Retinal pigment epithelial cell (primary cell): ENCODE results near the gene OR10P1.
"Not testable (repeated sequence)": the region's sequence is repeated elsewhere in the genome, so short reads cannot be mapped to it uniquely, and the experiment has no call there.

Experiments used
- DNase-seq: peaks from one replicate; pipeline ENCODE4 v3.0.0-alpha.2; 2010; ENCODE audit warnings: low read depth
- H3K4me3 ChIP-seq: 2 replicates; pipeline ENCODE4 v1.5.1; 2011; ENCODE audit warnings: mild to moderate bottlenecking, low read length, control low read depth, moderate library complexity
- CTCF ChIP-seq: conservative IDR thresholded peaks from 2 replicates; pipeline ENCODE4 v1.5.1; 2011; ENCODE audit warnings: low read depth, low read length, control low read depth, inconsistent platforms

Gene OR10P1

GRCh38 chr12:55636853-55637252 is at the start of gene OR10P1:
Gene OR10P1 (plus strand): TSS chr12:55636892. CDS start chr12:55636892, 0 bp downstream.
- H3K4me3 ChIP-seq, result no peak within 1 kb of the TSS
- DNase-seq, result no peak
- TF ChIP-seq CTCF, result no peak

GRCh38 chr12:55590152-55590551 is 46.5 kb upstream of the OR10P1 start:
- DNase-seq, H3K4me3 ChIP-seq: not testable (repeated sequence)

- no peak for TF ChIP-seq CTCF
- no peak overlapping the region for H3K4me3 ChIP-seq
- no peak for DNase-seq
Observed at GRCh38 chr12:55607821-55608594, 28.7 kb upstream of the OR10P1 start.

GRCh38 chr12:55610598-55610997 is 26.1 kb upstream of the OR10P1 start:
- H3K4me3 ChIP-seq, result no peak overlapping the region
- DNase-seq, result no peak
- TF ChIP-seq CTCF, result no peak

- no peak for DNase-seq
Observed at GRCh38 chr12:55612646-55613045, 24.0 kb upstream of the OR10P1 start.

GRCh38 chr12:55614764-55615163 is 21.9 kb upstream of the OR10P1 start:
- DNase-seq, result no peak
- no peak for TF ChIP-seq CTCF
- H3K4me3 ChIP-seq, result no peak overlapping the region

More at GRCh38 chr12:55612646-55613045, 24.0 kb upstream of the OR10P1 start:
- TF ChIP-seq CTCF, result no peak
- H3K4me3 ChIP-seq, result no peak overlapping the region

GRCh38 chr12:55619354-55620138 is 17.1 kb upstream of the OR10P1 start:
- TF ChIP-seq CTCF, result peak; percentile 69
- no peak overlapping the region for H3K4me3 ChIP-seq
- DNase-seq, result no peak
